HG03457 (cell line): ENCODE results near the gene ZYG11B.
"Not testable (repeated sequence)": the region's sequence is repeated elsewhere in the genome, so short reads cannot be mapped to it uniquely, and the experiment has no call there.

ENCODE experiments used
- ATAC-seq: cut with Tn5 transposase; IDR thresholded peaks from one replicate; pipeline ENCODE4 v1.9.1; 2021; ENCODE audit warnings: moderate number of reproducible peaks; ENCODE audit not compliant: unreplicated experiment

Gene ZYG11B

GRCh38 chr1:52842643-52843310 lies 116.5 kb downstream of the ZYG11B start, which contains the start of gene ZYG11A:
ZYG11A (plus strand) TSS chr1:52842760; CDS start chr1:52842884, 124 bp downstream.
- no peak for ATAC-seq

GRCh38 chr1:52845119-52845518 lies 118.9 kb downstream of the ZYG11B start:
- ATAC-seq: not testable (repeated sequence)

GRCh38 chr1:52848423-52848822 lies 122.2 kb downstream of the ZYG11B start:
- ATAC-seq: no peak

GRCh38 chr1:52850951-52851350 lies 124.7 kb downstream of the ZYG11B start:
- ATAC-seq: no peak

GRCh38 chr1:52852854-52853253 lies 126.6 kb downstream of the ZYG11B start:
- ATAC-seq: no peak

GRCh38 chr1:52855584-52855983 lies 129.3 kb downstream of the ZYG11B start:
- no peak for ATAC-seq

GRCh38 chr1:52856026-52856425 lies 129.8 kb downstream of the ZYG11B start:
- no peak for ATAC-seq

- ATAC-seq: no peak
Observed at GRCh38 chr1:52857443-52857842, 131.2 kb downstream of the ZYG11B start.

GRCh38 chr1:52862666-52863458 lies 136.6 kb downstream of the ZYG11B start:
- no peak for ATAC-seq

GRCh38 chr1:52867087-52867863 lies 141.0 kb downstream of the ZYG11B start:
- peak; percentile 81 for ATAC-seq

- ATAC-seq: not testable (repeated sequence)
Observed at GRCh38 chr1:52869727-52870126, 143.5 kb downstream of the ZYG11B start.

GRCh38 chr1:52876843-52877242 lies 150.6 kb downstream of the ZYG11B start:
- ATAC-seq: no peak
